HAP-1 (cell line): Measurements from ENCODE around the gene KATNIP.

Experiments
- DNase-seq, 2 experiments: peaks; one replicate each; pipeline ENCODE4 v3.0.0-alpha.2; 2016 to 2020; ENCODE audit warnings: low spot score in 2 of 2
- H3K27me3 ChIP-seq: fragments of 250-450 bp; sonication (Bioruptor Pico); 2 replicates; pipeline ENCODE4 v1.5.1; 2020; ENCODE audit warnings: low read depth, mild to moderate bottlenecking, moderate library complexity
- H3K36me3 ChIP-seq: fragments of 250-450 bp; sonication (Bioruptor Pico); replicated peaks from 2 replicates; pipeline ENCODE4 v1.5.1; 2020; ENCODE audit warnings: mild to moderate bottlenecking
- H3K4me1 ChIP-seq: fragments of 250-450 bp; sonication (Bioruptor Pico); 2 replicates; pipeline ENCODE4 v1.5.1; 2020; ENCODE audit warnings: mild to moderate bottlenecking
- H3K4me3 ChIP-seq: fragments of 250-450 bp; sonication (Bioruptor Pico); 2 replicates; pipeline ENCODE4 v1.5.1; 2020; ENCODE audit warnings: mild to moderate bottlenecking, moderate library complexity
- H3K9me3 ChIP-seq: fragments of 250-450 bp; sonication (Bioruptor Pico); 2 replicates; pipeline ENCODE4 v1.5.1; 2020; ENCODE audit warnings: mild to moderate bottlenecking, moderate library complexity
- in situ Hi-C: fragments of 300-500 bp; cut with MboI; formaldehyde crosslinking; loops from 3 replicates; pipeline ENCODE4 v1.14.3; 2020; ENCODE audit warnings: low sequenced_read_pairs, inconsistent platforms, mixed read lengths

Gene KATNIP

GRCh38 chr16:27579087-27579980 lies 29.4 kb downstream of the KATNIP start:
- Histone ChIP-seq H3K4me1 (peaks cover 9% of the 10 kb centered on the region), H3K9me3 (no peaks in the 10 kb centered on the region), H3K27me3 (no peaks in the 10 kb centered on the region), H3K36me3 (no peaks in the 10 kb centered on the region), H3K4me3 (no peak overlapping the region)
- DNase-seq, result no peak
- in situ Hi-C loops, result no loop called here

GRCh38 chr16:27582883-27583282 lies 32.9 kb downstream of the KATNIP start:
- Histone ChIP-seq H3K4me1 (peaks cover 9% of the 10 kb centered on the region), H3K4me3 (no peak overlapping the region), H3K36me3 (no peaks in the 10 kb centered on the region), H3K9me3 (no peaks in the 10 kb centered on the region), H3K27me3 (no peaks in the 10 kb centered on the region)
- in situ Hi-C loops, result no loop called here
- DNase-seq, result no peak

- DNase-seq, result no peak
- Histone ChIP-seq H3K4me3 (no peak overlapping the region), H3K27me3 (no peaks in the 10 kb centered on the region), H3K36me3 (no peaks in the 10 kb centered on the region), H3K4me1 (peaks cover 9% of the 10 kb centered on the region), H3K9me3 (no peaks in the 10 kb centered on the region)
- in situ Hi-C loops, result no loop called here
Measured at GRCh38 chr16:27583634-27584033, 33.7 kb downstream of the KATNIP start.

- Histone ChIP-seq H3K36me3 (no peaks in the 10 kb centered on the region), H3K27me3 (no peaks in the 10 kb centered on the region), H3K4me3 (no peak overlapping the region), H3K9me3 (no peaks in the 10 kb centered on the region), H3K4me1 (peaks cover 16% of the 10 kb centered on the region)
- no peak for DNase-seq
- in situ Hi-C loops, result no loop called here
Measured at GRCh38 chr16:27585200-27585599, 35.3 kb downstream of the KATNIP start.

GRCh38 chr16:27586711-27587110 lies 36.8 kb downstream of the KATNIP start:
- in situ Hi-C loops, result no loop called here
- Histone ChIP-seq H3K4me1 (peaks cover 15% of the 10 kb centered on the region), H3K27me3 (no peaks in the 10 kb centered on the region), H3K36me3 (no peaks in the 10 kb centered on the region), H3K9me3 (no peaks in the 10 kb centered on the region), H3K4me3 (no peak overlapping the region)
- no peak for DNase-seq

GRCh38 chr16:27588057-27588456 lies 38.1 kb downstream of the KATNIP start:
- no peak for DNase-seq
- no peaks in the 10 kb centered on the region for H3K27me3 ChIP-seq
- peaks cover 6% of the 10 kb centered on the region for H3K4me1 ChIP-seq
- H3K36me3 ChIP-seq, result no peaks in the 10 kb centered on the region
- H3K4me3 ChIP-seq, result no peak overlapping the region
- in situ Hi-C loops, result no loop called here
- H3K9me3 ChIP-seq, result no peaks in the 10 kb centered on the region

GRCh38 chr16:27591837-27592236 lies 41.9 kb downstream of the KATNIP start:
- H3K4me3 ChIP-seq, result no peak overlapping the region
- H3K36me3 ChIP-seq, result no peaks in the 10 kb centered on the region
- H3K27me3 ChIP-seq, result no peaks in the 10 kb centered on the region
- no peak for DNase-seq
- H3K9me3 ChIP-seq, result no peaks in the 10 kb centered on the region
- in situ Hi-C loops, result no loop called here
- H3K4me1 ChIP-seq, result peaks cover 6% of the 10 kb centered on the region

GRCh38 chr16:27595475-27595874 lies 45.5 kb downstream of the KATNIP start:
- H3K9me3 ChIP-seq, result no peaks in the 10 kb centered on the region
- no peak overlapping the region for H3K4me3 ChIP-seq
- no peaks in the 10 kb centered on the region for H3K27me3 ChIP-seq
- in situ Hi-C loops, result no loop called here
- no peaks in the 10 kb centered on the region for H3K4me1 ChIP-seq
- DNase-seq, result no peak
- no peaks in the 10 kb centered on the region for H3K36me3 ChIP-seq

- no peaks in the 10 kb centered on the region for H3K4me1 ChIP-seq
- no peaks in the 10 kb centered on the region for H3K9me3 ChIP-seq
- in situ Hi-C loops, result no loop called here
- no peaks in the 10 kb centered on the region for H3K36me3 ChIP-seq
- DNase-seq, result no peak
- no peaks in the 10 kb centered on the region for H3K27me3 ChIP-seq
- no peak overlapping the region for H3K4me3 ChIP-seq
Measured at GRCh38 chr16:27595993-27596392, 46.0 kb downstream of the KATNIP start.

GRCh38 chr16:27596411-27596810 lies 46.5 kb downstream of the KATNIP start:
- no peaks in the 10 kb centered on the region for H3K36me3 ChIP-seq
- in situ Hi-C loops, result no loop called here
- no peaks in the 10 kb centered on the region for H3K27me3 ChIP-seq
- H3K4me3 ChIP-seq, result no peak overlapping the region
- no peaks in the 10 kb centered on the region for H3K9me3 ChIP-seq
- no peak for DNase-seq
- no peaks in the 10 kb centered on the region for H3K4me1 ChIP-seq

- Histone ChIP-seq H3K27me3 (no peaks in the 10 kb centered on the region), H3K4me3 (no peak overlapping the region), H3K4me1 (no peaks in the 10 kb centered on the region), H3K9me3 (no peaks in the 10 kb centered on the region), H3K36me3 (no peaks in the 10 kb centered on the region)
- no peak for DNase-seq
- in situ Hi-C loops, result no loop called here
Measured at GRCh38 chr16:27597361-27597760, 47.4 kb downstream of the KATNIP start.

- in situ Hi-C loops, result no loop called here
- Histone ChIP-seq H3K27me3 (no peaks in the 10 kb centered on the region), H3K36me3 (no peaks in the 10 kb centered on the region), H3K4me3 (no peak overlapping the region), H3K4me1 (0 out of 2 replicates have a peak, but pooled peaks cover 2% of the 10 kb centered on the region), H3K9me3 (no peaks in the 10 kb centered on the region)
- no peak for DNase-seq
Measured at GRCh38 chr16:27598220-27598619, 48.3 kb downstream of the KATNIP start.

- Histone ChIP-seq H3K27me3 (no peaks in the 10 kb centered on the region), H3K4me3 (no peak overlapping the region), H3K9me3 (no peaks in the 10 kb centered on the region), H3K36me3 (no peaks in the 10 kb centered on the region), H3K4me1 (0 out of 2 replicates have a peak, but pooled peaks cover 2% of the 10 kb centered on the region)
- in situ Hi-C loops, result no loop called here
- no peak for DNase-seq
Measured at GRCh38 chr16:27598931-27599565, 49.1 kb downstream of the KATNIP start.

- no peaks in the 10 kb centered on the region for H3K36me3 ChIP-seq
- H3K4me3 ChIP-seq, result no peak overlapping the region
- in situ Hi-C loops, result loop anchor here (25.0 kb wide), 1 partner anchor 463 kb away; the partner anchor contains the start of gene GSG1L
- H3K9me3 ChIP-seq, result no peaks in the 10 kb centered on the region
- no peak for DNase-seq
- no peaks in the 10 kb centered on the region for H3K27me3 ChIP-seq
- 0 out of 2 replicates have a peak, but pooled peaks cover 2% of the 10 kb centered on the region for H3K4me1 ChIP-seq
Measured at GRCh38 chr16:27599606-27600005, 49.7 kb downstream of the KATNIP start.
